GM21447 (cell line): Measurements from ENCODE around the gene SLC6A17.

ENCODE experiments used
- ATAC-seq: cut with Tn5 transposase; IDR thresholded peaks from one replicate; pipeline ENCODE4 v1.9.1; 2021; ENCODE audit not compliant: unreplicated experiment

SLC6A17 gene

GRCh38 chr1:110201157-110201825 lies 51.0 kb downstream of the SLC6A17 start:
- no peak for ATAC-seq

- ATAC-seq = no peak
These were observed 52.8 kb downstream of the SLC6A17 start for GRCh38 chr1:110203021-110203661.

- no peak for ATAC-seq
These were observed 54.9 kb downstream of the SLC6A17 start for GRCh38 chr1:110205156-110205555.

GRCh38 chr1:110205591-110206155 lies 55.4 kb downstream of the SLC6A17 start:
- ATAC-seq = no peak

GRCh38 chr1:110206261-110206920 lies 56.1 kb downstream of the SLC6A17 start:
- ATAC-seq = no peak

DNA sequence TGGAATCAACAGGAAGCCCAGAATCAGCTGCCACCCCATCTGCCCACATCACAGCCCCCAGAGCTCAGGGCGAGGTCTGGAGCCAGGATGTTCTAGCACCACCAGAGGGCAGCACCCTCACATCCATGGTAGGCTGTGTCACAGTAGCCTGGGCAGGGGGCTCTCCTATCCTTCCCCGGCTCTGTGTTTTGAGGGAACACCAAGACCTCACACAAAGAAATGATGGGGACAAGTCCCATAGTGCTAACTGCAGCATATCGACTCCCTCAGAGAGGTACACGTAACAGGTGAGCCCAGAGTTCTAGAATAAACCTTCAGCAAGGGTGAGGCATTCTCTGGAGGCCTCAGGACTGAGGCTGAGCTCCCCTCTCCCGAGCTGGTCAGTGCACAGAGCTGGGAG lies 57.5 kb downstream of the SLC6A17 start:
- no peak for ATAC-seq

GRCh38 chr1:110208916-110209645 lies 58.8 kb downstream of the SLC6A17 start:
- ATAC-seq = no peak

- peak; percentile 76 for ATAC-seq
These were observed 59.7 kb downstream of the SLC6A17 start, which contains the start of gene KCNC4 for GRCh38 chr1:110209715-110210603. Gene KCNC4 (plus strand): TSS chr1:110210314. CDS start chr1:110211500, 1,186 bp downstream.

DNA sequence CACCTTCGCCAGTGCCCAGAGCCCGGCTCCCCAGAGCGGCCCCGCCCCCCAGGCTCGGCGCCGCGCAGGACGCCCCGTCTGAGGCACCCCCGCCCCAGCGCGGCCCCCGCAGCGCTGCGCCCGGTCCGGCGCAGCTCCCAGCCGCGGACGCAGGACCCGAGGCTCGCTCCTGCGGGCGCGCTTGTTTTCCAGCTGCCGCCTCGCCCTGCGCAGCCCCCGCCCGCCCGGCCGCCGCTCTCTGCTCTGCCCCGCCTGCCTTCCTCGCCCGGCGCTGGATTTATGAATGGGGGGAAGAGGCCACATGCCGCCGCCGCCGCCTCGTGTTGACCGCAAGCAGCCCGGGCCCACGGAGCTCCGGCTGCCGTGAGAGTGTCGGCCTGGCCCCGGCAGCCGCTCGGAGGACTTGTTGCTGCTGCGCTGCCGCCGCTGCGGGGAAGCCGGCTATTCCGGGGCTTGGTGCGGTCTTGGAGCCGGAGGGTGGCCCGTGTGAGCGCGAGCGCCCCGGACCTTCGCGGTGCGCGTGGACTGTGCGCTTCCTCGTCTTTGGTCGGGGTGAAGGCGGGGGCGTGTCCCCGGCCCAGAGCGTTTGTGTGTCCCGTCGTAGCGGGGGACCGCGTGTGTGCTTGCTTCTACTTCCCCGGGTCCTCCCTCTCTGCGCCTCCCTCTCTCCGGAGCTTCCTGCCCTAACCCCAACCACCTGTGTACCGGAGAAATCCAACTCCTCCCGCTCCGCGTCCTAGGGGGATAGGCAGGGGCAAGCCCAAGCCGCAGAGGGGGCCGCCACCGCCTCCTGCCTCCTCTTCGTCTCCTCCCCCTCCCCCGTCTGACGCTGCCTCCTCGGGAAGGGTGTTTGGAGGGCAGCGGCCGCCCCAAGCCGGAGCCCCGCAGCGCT lies 60.6 kb downstream of the SLC6A17 start:
- peak; percentile 22 for ATAC-seq

DNA sequence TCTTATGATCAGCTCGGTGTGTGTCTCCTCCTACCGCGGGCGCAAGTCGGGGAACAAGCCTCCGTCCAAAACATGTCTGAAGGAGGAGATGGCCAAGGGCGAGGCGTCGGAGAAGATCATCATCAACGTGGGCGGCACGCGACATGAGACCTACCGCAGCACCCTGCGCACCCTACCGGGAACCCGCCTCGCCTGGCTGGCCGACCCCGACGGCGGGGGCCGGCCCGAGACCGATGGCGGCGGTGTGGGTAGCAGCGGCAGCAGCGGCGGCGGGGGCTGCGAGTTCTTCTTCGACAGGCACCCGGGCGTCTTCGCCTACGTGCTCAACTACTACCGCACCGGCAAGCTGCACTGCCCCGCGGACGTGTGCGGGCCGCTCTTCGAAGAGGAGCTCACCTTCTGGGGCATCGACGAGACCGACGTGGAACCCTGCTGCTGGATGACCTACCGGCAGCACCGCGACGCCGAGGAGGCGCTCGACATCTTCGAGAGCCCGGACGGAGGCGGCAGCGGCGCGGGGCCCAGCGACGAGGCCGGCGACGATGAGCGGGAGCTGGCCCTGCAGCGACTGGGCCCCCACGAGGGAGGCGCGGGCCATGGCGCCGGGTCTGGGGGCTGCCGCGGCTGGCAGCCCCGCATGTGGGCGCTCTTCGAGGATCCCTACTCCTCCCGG lies 61.3 kb downstream of the SLC6A17 start:
- no peak for ATAC-seq

DNA sequence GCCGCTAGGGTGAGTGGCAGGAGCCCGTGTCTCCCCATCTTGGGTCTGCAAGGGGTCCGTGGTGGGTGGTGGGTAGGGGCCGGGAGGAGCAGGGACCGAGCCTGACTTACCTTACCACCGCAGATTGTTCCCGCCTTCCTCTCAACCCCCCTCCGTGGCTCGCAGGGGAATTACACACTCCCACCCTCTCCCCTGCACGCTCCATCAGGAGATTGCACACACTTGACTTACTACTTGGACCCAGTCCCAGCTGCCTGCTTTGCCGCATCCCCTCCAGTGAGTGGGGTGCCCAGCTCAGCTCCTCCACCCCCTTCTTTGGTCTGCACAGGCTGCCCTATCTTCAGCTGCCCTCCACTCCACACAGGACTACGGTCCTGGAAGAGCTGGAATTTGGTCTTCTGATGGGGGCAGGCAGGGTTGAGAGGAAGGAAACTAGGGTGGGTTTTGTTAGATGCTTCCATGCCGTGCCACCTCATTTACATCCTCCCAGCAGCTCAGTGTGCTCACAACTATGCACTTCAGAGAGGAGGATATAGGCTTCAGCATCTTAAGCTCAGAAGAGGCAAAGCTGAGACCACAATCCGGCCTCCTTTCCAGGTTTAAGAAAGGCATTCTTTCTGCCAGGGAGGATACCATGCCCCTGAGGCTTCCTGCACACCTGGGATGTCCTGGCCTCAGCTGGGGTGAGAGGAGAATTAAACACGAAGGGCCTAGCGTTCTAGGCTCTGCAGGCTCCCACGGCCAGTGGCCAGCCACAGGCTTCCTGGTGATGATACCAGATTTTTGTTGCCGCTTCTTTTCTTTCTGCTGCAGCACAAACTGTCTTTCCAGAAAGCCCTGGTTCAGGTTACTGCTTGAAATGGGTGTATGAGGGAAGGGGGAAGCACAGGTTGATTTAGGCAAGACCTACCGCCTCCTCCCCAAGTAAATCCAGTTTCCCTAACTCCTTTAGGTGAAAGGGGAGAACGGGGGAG lies 62.2 kb downstream of the SLC6A17 start:
- no peak for ATAC-seq

- no peak for ATAC-seq
These were observed 62.8 kb downstream of the SLC6A17 start for GRCh38 chr1:110213143-110213540.

- ATAC-seq = no peak
These were observed 64.4 kb downstream of the SLC6A17 start for GRCh38 chr1:110214454-110215404.

DNA sequence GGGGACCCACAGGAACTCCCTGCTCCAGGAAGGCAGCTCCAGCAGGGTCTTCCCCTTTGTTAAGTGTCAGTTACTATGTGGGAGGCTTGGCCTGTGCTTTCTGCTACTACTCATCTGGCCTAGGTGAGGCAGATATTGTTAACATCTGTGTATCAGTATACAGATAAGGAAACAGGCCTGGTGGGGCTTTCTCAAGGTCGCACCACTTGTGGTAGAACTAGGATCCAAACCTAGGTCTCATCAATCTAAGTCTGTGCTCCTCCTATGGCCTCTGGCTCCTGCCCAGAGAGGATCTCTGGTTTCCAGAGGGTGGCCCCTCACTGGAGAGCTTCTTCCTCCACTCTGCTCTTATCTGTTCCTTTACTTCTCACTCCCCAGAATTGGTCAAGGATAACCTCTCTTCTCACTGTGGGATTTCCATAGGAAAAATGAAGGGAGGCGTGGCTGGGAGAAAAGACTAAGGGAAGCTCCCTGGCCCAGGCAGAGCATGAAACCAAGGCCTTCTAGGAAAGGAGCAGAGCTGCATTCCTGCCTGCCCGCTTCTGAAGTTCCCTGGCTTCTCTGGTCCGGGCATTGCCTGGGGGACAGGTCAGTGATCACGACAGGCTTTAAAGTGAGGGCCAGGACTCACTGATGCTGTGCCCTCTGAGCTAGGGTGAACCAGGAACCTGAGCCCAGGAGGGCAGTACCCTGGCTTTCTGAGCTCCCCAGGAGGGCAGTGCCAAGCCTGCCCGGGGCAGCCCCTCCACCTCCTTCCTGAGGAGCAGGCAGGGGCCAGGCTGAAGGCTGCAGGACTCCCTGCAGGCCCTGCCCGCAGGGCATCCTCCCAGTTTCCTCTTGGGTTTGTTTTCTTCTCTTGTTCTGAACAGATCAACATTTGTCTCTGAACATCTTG lies 65.6 kb downstream of the SLC6A17 start:
- no peak for ATAC-seq

GRCh38 chr1:110216844-110217444 lies 66.7 kb downstream of the SLC6A17 start:
- no peak for ATAC-seq
